Upper lobe of left lung (tissue), 6 donors: ENCODE results near the gene RGL3. TPM values are rescaled to one million over a fixed set of nuclear protein-coding genes. Genes with fewer than 3 reads are reported as not detected.
"Not testable (repeated sequence)": the region's sequence is repeated elsewhere in the genome, so short reads cannot be mapped to it uniquely, and the experiment has no call there.

ENCODE experiments used
- ATAC-seq, 2 donors: fragments of 200-7000 bp; cut with Tn5 transposase; one replicate each; pipeline ENCODE4 v1.9.1; 2022; ENCODE audit warnings: mild to moderate bottlenecking in 2 of 2, moderate library complexity in 2 of 2; ENCODE audit not compliant: low FRiP score in 2 of 2
- DNase-seq, 2 donors: peaks; one replicate each; pipeline ENCODE4 v3.0.0-alpha.2; 2019 to 2020
- H3K27ac ChIP-seq, 4 donors: fragments of 200-600 bp; sonication (generic); one replicate each; pipeline ENCODE4 v1.5.1; 2016 to 2019
- H3K27me3 ChIP-seq, 4 donors: fragments of 200-600 bp; sonication (generic); one replicate each; pipeline ENCODE4 v1.5.1; 2017 to 2019
- H3K36me3 ChIP-seq, 4 donors: fragments of 200-600 bp; sonication (generic); one replicate each; pipeline ENCODE4 v1.5.1; 2016 to 2019
- H3K4me1 ChIP-seq, 4 donors: fragments of 200-600 bp; sonication (generic); one replicate each; pipeline ENCODE4 v1.5.1; 2018 to 2019
- H3K4me3 ChIP-seq, 4 donors: fragments of 200-600 bp; sonication (generic); one replicate each; pipeline ENCODE4 v1.5.1; 2017 to 2019; ENCODE audit warnings: mild to moderate bottlenecking in 2 of 4, moderate library complexity in 1 of 4
- H3K9me3 ChIP-seq, 4 donors: fragments of 200-600 bp; sonication (generic); one replicate each; pipeline ENCODE4 v1.5.1; 2018 to 2019
- CTCF ChIP-seq, 6 experiments: fragments of 450-650 bp in 4 of 6; fragments of 200-600 bp in 2 of 6; sonication (generic) in 2 of 6; IDR thresholded peaks; one replicate each; pipeline ENCODE4 v1.5.1; 2016 to 2019; ENCODE audit warnings: antibody characterized with exemption in 6 of 6
- EP300 ChIP-seq, 4 donors: sonication (generic); formaldehyde crosslinking; IDR thresholded peaks; one replicate each; pipeline ENCODE4 v1.5.1; 2017; ENCODE audit warnings: antibody characterized with exemption in 4 of 4, control low read depth in 2 of 4
- POLR2A ChIP-seq, 4 donors: fragments of 450-650 bp; IDR thresholded peaks; one replicate each; pipeline ENCODE4 v1.5.1; 2016 to 2017; ENCODE audit warnings: antibody characterized with exemption in 4 of 4, mild to moderate bottlenecking in 2 of 4
- POLR2AphosphoS5 ChIP-seq, 2 donors: sonication (generic); formaldehyde crosslinking; IDR thresholded peaks; one replicate each; pipeline ENCODE4 v1.5.1; 2017; ENCODE audit warnings: antibody characterized with exemption in 2 of 2
- WGBS, 2 donors: methylation state at CpG; one replicate each; pipeline ENCODE4 v1.1.5; 2017 to 2018; 5-methylcytosine and 5-hydroxymethylcytosine counted together
- total RNA-seq, 6 donors: library from RNA; depleted of rRNA in 4 of 6; stranded (reverse); fragments of >200 nt in 4 of 6; gene quantifications; one replicate each; pipeline versions ENCODE4 v1.1.0 to v1.2.1, GENCODE V29; 2016 to 2021
- donor health status: DM: no; HTN: no; CAD: no; lungs with moderate emphysema.
- donor health status: DM: no; HTN: yes; CAD: no; lungs with severe emphysema.

Gene RGL3
- total RNA-seq, 6 donors from 2014 or later, result 18.5 to 242 (median 44.6) TPM

- Histone ChIP-seq H3K27ac (peak overlapping the region in 2 of 4 donors; percentile 72 to 78), H3K27me3 (peaks cover 0 to 3% (median 0%) of the 10 kb centered on the region in 4 donors), H3K4me3 (peak overlapping the region in 3 of 4 donors; percentile 50 to 61 (median 50)), H3K4me1 (peaks cover 52 to 68% (median 59%) of the 10 kb centered on the region in 4 donors), H3K9me3 (no peaks in the 10 kb centered on the region), H3K36me3 (peaks cover 0 to 2% (median 0%) of the 10 kb centered on the region in 4 donors)
- DNase-seq (peak; percentile 81 to 92), ATAC-seq (peak; percentile 20 to 31)
- TF ChIP-seq EP300 (IDR thresholded peaks at IDR 0.05) (no peak), POLR2AphosphoS5 (IDR thresholded peaks at IDR 0.05) (no peak), POLR2A (IDR thresholded peaks at IDR 0.05) (peak in 1 of 4 donors; percentile 8), CTCF (IDR thresholded peaks at IDR 0.05) (peak; percentile 60 to 87 (median 78))
- WGBS, 2 donors, result 0 to 8% methylated on average over 4 to 37 of the region's 65 CpGs
Measured at GRCh38 chr19:11382898-11383705, 36.0 kb downstream of the RGL3 start.

GRCh38 chr19:11380653-11381537, 38.2 kb downstream of the RGL3 start:
- H3K27me3 ChIP-seq, result peaks cover 0 to 3% (median 0%) of the 10 kb centered on the region in 4 donors
- no peaks in the 10 kb centered on the region for H3K9me3 ChIP-seq
- TF ChIP-seq POLR2AphosphoS5 (IDR thresholded peaks at IDR 0.05), result peak; percentile 82 to 96
- peak; percentile 67 to 95 (median 90) for TF ChIP-seq CTCF (IDR thresholded peaks at IDR 0.05)
- no peak for TF ChIP-seq EP300 (IDR thresholded peaks at IDR 0.05)
- TF ChIP-seq POLR2A (IDR thresholded peaks at IDR 0.05), result peak in 3 of 4 donors; percentile 51 to 86 (median 82)
- H3K4me1 ChIP-seq, result peaks cover 62 to 74% (median 67%) of the 10 kb centered on the region in 4 donors
- H3K4me3 ChIP-seq, result peak overlapping the region; percentile 36 to 65 (median 58)
- peaks cover 0 to 6% (median 0%) of the 10 kb centered on the region in 4 donors for H3K36me3 ChIP-seq
- peak; percentile 94 for ATAC-seq
- DNase-seq, result peak; percentile 95
- H3K27ac ChIP-seq, result peak overlapping the region; percentile 72 to 95 (median 91)
- 3 to 4% methylated on average over 31 to 44 of the region's 54 CpGs for WGBS, 2 donors

GRCh38 chr19:11379857-11380350, 39.2 kb downstream of the RGL3 start:
- no peak overlapping the region for H3K4me3 ChIP-seq
- peaks cover 70 to 81% (median 72%) of the 10 kb centered on the region in 4 donors for H3K4me1 ChIP-seq
- H3K36me3 ChIP-seq, result peaks cover 0 to 6% (median 0%) of the 10 kb centered on the region in 4 donors
- TF ChIP-seq CTCF (IDR thresholded peaks at IDR 0.05), result no peak
- TF ChIP-seq POLR2AphosphoS5 (IDR thresholded peaks at IDR 0.05), result no peak
- TF ChIP-seq POLR2A (IDR thresholded peaks at IDR 0.05), result no peak
- ATAC-seq, result no peak
- WGBS, 2 donors, result 95% methylated on average over 7 of the region's 7 CpGs
- H3K9me3 ChIP-seq, result no peaks in the 10 kb centered on the region
- H3K27me3 ChIP-seq, result peaks cover 0 to 3% (median 0%) of the 10 kb centered on the region in 4 donors
- peak overlapping the region in 2 of 4 donors; percentile 94 to 95 for H3K27ac ChIP-seq
- no peak for DNase-seq

GRCh38 chr19:11379269-11379845, 39.8 kb downstream of the RGL3 start:
- H3K4me3 ChIP-seq, ATAC-seq, H3K36me3 ChIP-seq, H3K27me3 ChIP-seq, DNase-seq, H3K9me3 ChIP-seq, H3K27ac ChIP-seq: not testable (repeated sequence)
- 86 to 87% methylated on average over 14 of the region's 14 CpGs for WGBS, 2 donors
- H3K4me1 ChIP-seq, result peaks cover 68 to 76% (median 69%) of the 10 kb centered on the region in 4 donors
